ENCODE results near the gene NUP188. TPM values are rescaled to one million over a fixed set of nuclear protein-coding genes. Genes with fewer than 3 reads are reported as not detected.
A peak's percentile ranks its signal among the peaks of the same experiment; 100 is the strongest.

The NUP188 gene
- total and polyA plus RNA-seq, 12 donors, result 12.7 to 27.3 (median 19.9) TPM

GRCh38 chr9:129027685-129028191 is 80.2 kb downstream of the NUP188 start:
- WGBS, 2 donors, result 2 to 3% methylated on average over 39 to 45 of the region's 47 CpGs
- peaks cover 0 to 42% (median 23%) of the 10 kb centered on the region in 9 donors for H3K4me1 ChIP-seq
- intact Hi-C loops (cut with DNase I), result loop anchor here in 1 of 10 donors (1.0 kb wide), 2 partner anchors 9 to 21 kb away; partner anchors contain the start of gene MIGA2
- peak in 7 of 8 donors; percentile 2 to 35 (median 4) for ATAC-seq
- H3K4me3 ChIP-seq, result peak overlapping the region; percentile 70 to 98 (median 81)
- H3K27me3 ChIP-seq, result no peaks in the 10 kb centered on the region
- DNase-seq, result peak in 1 of 2 donors; percentile 47
- H3K9me3 ChIP-seq, result no peaks in the 10 kb centered on the region
- no peaks in the 10 kb centered on the region for H3K36me3 ChIP-seq
- peak overlapping the region in 9 of 10 donors; percentile 54 to 79 (median 70) for H3K27ac ChIP-seq
- no peak for TF ChIP-seq CTCF (IDR thresholded peaks at IDR 0.05)

- H3K9me3 ChIP-seq, result no peaks in the 10 kb centered on the region
- peak; percentile 84 to 98 (median 90) for TF ChIP-seq CTCF (IDR thresholded peaks at IDR 0.05)
- 2 to 3% methylated on average over 40 to 60 of the region's 60 CpGs for WGBS, 2 donors
- DNase-seq, result peak; percentile 95 to 99
- peaks cover 0 to 40% (median 22%) of the 10 kb centered on the region in 9 donors for H3K4me1 ChIP-seq
- peak within 1 kb of the TSS in 9 of 10 donors; percentile 54 to 79 (median 70) for H3K27ac ChIP-seq
- H3K36me3 ChIP-seq, result no peaks in the 10 kb centered on the region
- ATAC-seq, result peak; percentile 97 to 99 (median 98)
- no peaks in the 10 kb centered on the region for H3K27me3 ChIP-seq
- H3K4me3 ChIP-seq, result peak within 1 kb of the TSS; percentile 70 to 98 (median 81)
- intact Hi-C loops (cut with DNase I), result loop anchor here in 1 of 10 donors (1.0 kb wide), 2 partner anchors 8 to 22 kb away; partner anchors contain the start of gene MIGA2
Observed at GRCh38 chr9:129028192-129028966, 80.9 kb downstream of the NUP188 start, which contains the start of gene SH3GLB2. Gene SH3GLB2, minus strand, starts transcription at chr9:129028331. Its CDS starts 177 bp downstream, at chr9:129028154.

- Histone ChIP-seq H3K4me1 (peaks cover 0 to 34% (median 20%) of the 10 kb centered on the region in 9 donors), H3K4me3 (no peak overlapping the region), H3K9me3 (no peaks in the 10 kb centered on the region), H3K27ac (no peak overlapping the region), H3K36me3 (no peaks in the 10 kb centered on the region), H3K27me3 (no peaks in the 10 kb centered on the region)
- intact Hi-C loops (cut with DNase I), result no loop called here
- TF ChIP-seq CTCF (IDR thresholded peaks at IDR 0.05), result no peak
- DNase-seq (no peak), ATAC-seq (no peak)
Observed at GRCh38 chr9:129030191-129030590, 82.7 kb downstream of the NUP188 start.

GRCh38 chr9:129031514-129031913 is 84.0 kb downstream of the NUP188 start:
- 77 to 78% methylated on average over 4 of the region's 4 CpGs for WGBS, 2 donors
- no peak overlapping the region for H3K27ac ChIP-seq
- no peaks in the 10 kb centered on the region for H3K36me3 ChIP-seq
- TF ChIP-seq CTCF (IDR thresholded peaks at IDR 0.05), result no peak
- intact Hi-C loops (cut with DNase I), result no loop called here
- no peak overlapping the region for H3K4me3 ChIP-seq
- H3K4me1 ChIP-seq, result peaks cover 0 to 28% (median 20%) of the 10 kb centered on the region in 9 donors
- H3K9me3 ChIP-seq, result no peaks in the 10 kb centered on the region
- DNase-seq (no peak), ATAC-seq (no peak)
- H3K27me3 ChIP-seq, result no peaks in the 10 kb centered on the region
